ENCODE results near the gene KLRD1.

- no peak for TF ChIP-seq POLR2A (IDR thresholded peaks at IDR 0.05)
- TF ChIP-seq, protein P1, sequence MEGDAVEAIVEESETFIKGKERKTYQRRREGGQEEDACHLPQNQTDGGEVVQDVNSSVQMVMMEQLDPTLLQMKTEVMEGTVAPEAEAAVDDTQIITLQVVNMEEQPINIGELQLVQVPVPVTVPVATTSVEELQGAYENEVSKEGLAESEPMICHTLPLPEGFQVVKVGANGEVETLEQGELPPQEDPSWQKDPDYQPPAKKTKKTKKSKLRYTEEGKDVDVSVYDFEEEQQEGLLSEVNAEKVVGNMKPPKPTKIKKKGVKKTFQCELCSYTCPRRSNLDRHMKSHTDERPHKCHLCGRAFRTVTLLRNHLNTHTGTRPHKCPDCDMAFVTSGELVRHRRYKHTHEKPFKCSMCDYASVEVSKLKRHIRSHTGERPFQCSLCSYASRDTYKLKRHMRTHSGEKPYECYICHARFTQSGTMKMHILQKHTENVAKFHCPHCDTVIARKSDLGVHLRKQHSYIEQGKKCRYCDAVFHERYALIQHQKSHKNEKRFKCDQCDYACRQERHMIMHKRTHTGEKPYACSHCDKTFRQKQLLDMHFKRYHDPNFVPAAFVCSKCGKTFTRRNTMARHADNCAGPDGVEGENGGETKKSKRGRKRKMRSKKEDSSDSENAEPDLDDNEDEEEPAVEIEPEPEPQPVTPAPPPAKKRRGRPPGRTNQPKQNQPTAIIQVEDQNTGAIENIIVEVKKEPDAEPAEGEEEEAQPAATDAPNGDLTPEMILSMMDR (IDR thresholded peaks at IDR 0.05 in 4 of 5, conservative IDR thresholded peaks at IDR 0.05 in 1 of 5) = no peak
These were observed 13.0 kb downstream of the KLRD1 start for GRCh38 chr12:10320643-10321042.

All from gastrocnemius medialis (tissue), 4 donors.